Bronchial epithelial cell (primary cell): ENCODE data around the gene SHF. TPM values are rescaled to one million over a fixed set of nuclear protein-coding genes. Genes with fewer than 3 reads are reported as not detected.

Experiments
- DNase-seq: peaks from one replicate; pipeline ENCODE4 v3.0.0-alpha.2; 2010; ENCODE audit warnings: low read depth
- FAIRE-seq: peaks from 2 replicates; lab custom pipeline; 2011; peaks lifted over from hg19 to GRCh38; lab: Jason Lieb, UNC
- H3K27me3 ChIP-seq: 2 replicates; pipeline ENCODE4 v1.5.1; 2011; ENCODE audit warnings: low read length; ENCODE audit not compliant: control insufficient read depth, insufficient read depth
- H3K36me3 ChIP-seq: 2 replicates; pipeline ENCODE4 v1.5.1; 2011; ENCODE audit warnings: low read length; ENCODE audit not compliant: control insufficient read depth, insufficient read depth
- H3K4me3 ChIP-seq: 2 replicates; pipeline ENCODE4 v1.5.1; 2011; ENCODE audit warnings: mild to moderate bottlenecking, low read depth, low read length, control low read depth
- total RNA-seq: library from RNA; depleted of rRNA; stranded (reverse); fragments of >200 nt; gene quantifications from 2 replicates; pipeline ENCODE4 v1.2.1, GENCODE V29; 2014
- TF ChIP-seq, protein P1 (sequence below): IDR thresholded peaks from 2 replicates; pipeline ENCODE4 v1.5.1; 2011; ENCODE audit warnings: mild to moderate bottlenecking, moderate library complexity, low read length, control low read depth, inconsistent platforms; ENCODE audit not compliant: insufficient read depth, severe bottlenecking

The SHF gene
- total RNA-seq, 1 donor from 2014 or later = 0.79 TPM

DNA sequence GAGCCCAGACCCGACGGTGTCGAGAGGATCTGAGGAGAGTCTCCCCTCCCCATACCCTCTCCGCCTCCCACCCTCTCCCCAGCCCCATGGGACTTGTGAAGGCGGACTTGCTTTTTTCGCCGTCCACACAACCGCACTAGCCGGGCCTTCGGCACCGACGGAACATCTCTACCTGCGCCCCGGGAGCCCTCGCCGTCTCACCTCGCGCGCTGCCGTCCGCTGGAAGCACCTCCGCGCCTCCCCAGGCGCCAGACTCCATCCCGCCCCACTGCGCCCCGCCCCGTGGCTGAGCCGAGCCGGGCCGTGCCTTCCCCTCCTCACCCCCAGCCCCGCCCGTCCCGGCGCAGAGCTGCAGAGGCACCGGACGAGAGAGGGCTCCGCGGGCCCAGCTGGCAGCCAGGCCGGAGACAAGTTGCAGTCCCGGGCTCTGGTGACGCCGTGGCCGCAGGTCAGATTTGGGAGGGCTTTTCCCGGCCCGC, 58.1 kb downstream of the SHF start, which contains the start of the genes DUOX1 and DUOXA1:
TSS of gene DUOX1 (plus strand) at position 344 of the 479 bp plus-strand sequence. CDS start 1,973 bp downstream, outside the sequence.
TSS of gene DUOXA1 (minus strand) at position 229 of the 479 bp plus-strand sequence. CDS start 6,865 bp downstream, outside the sequence.
- H3K36me3 ChIP-seq = peaks cover 3% of the 10 kb centered on the region
- peak; percentile 56 for DNase-seq
- FAIRE-seq = no peak
- peak within 1 kb of the TSS; percentile 65 for H3K4me3 ChIP-seq
- H3K27me3 ChIP-seq = no peaks in the 10 kb centered on the region
- TF ChIP-seq, protein P1, sequence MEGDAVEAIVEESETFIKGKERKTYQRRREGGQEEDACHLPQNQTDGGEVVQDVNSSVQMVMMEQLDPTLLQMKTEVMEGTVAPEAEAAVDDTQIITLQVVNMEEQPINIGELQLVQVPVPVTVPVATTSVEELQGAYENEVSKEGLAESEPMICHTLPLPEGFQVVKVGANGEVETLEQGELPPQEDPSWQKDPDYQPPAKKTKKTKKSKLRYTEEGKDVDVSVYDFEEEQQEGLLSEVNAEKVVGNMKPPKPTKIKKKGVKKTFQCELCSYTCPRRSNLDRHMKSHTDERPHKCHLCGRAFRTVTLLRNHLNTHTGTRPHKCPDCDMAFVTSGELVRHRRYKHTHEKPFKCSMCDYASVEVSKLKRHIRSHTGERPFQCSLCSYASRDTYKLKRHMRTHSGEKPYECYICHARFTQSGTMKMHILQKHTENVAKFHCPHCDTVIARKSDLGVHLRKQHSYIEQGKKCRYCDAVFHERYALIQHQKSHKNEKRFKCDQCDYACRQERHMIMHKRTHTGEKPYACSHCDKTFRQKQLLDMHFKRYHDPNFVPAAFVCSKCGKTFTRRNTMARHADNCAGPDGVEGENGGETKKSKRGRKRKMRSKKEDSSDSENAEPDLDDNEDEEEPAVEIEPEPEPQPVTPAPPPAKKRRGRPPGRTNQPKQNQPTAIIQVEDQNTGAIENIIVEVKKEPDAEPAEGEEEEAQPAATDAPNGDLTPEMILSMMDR = no peak

DNA sequence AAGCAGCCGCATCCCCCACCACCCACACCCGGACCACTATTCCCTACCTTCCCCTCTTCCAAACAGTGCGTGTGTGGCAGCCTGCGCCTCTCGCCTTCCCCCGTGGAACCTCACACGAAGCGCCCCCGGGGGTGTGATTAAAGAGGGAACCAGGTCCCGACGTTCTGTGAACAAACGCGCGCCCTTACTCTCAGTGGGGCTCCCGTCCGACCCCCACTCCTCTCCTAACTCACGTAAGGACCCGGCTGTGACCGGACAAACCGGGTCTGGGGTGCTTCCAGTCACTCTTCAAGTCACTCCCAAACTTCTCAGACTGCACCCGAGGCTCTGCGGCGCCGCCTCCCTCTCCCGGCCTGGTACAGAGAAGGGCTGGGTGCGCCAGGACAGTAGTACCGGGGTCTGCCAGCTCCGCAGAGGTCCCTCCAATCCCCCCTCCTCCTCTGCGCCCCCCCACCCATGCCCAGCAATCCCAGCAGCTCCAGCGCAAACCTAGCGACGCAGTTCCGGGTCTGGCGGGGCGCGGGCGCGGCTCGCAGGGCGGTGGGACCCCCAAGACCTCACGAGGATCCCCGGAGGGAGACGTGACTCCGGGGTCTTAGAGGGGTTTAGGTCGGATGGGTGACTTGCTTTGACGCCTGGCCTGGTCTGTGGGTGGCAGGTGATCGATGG, 58.7 kb downstream of the SHF start:
- TF ChIP-seq, protein P1 = no peak
- Histone ChIP-seq H3K27me3 (no peaks in the 10 kb centered on the region), H3K4me3 (peak overlapping the region; percentile 65), H3K36me3 (peaks cover 2% of the 10 kb centered on the region)
- no peak for DNase-seq
- no peak for FAIRE-seq

DNA sequence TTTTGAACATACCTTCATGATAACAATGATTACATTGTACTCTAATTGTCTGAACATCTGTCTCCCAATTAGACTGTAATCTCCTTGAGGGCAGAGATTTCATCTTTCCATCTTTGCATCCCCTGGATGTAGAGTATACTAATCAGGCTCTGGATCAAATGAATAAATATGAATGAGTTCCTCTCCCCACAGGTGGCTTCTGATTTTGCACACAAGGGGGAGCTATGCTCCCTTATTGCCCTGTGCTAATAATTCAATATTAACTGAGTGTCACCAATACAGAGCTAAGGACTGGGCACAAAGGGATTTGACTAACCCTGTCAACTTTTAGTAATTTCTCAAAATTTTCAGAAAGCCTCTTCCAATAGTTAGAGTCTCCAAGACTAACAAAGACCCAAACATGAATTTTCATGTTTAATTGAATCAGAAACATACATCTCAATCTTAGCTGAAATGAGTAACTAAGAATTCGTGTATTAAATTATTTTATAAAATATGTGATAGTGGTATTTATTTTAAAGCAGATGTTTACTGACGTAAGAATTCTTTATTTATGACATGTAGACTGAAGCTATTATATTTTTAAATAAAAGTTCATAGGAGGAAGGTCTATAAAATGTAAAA, 61.1 kb downstream of the SHF start:
- peak; percentile 55 for DNase-seq
- Histone ChIP-seq H3K4me3 (no peak overlapping the region), H3K36me3 (no peaks in the 10 kb centered on the region), H3K27me3 (no peaks in the 10 kb centered on the region)
- TF ChIP-seq, protein P1 = peak; percentile 68
- no peak for FAIRE-seq

DNA sequence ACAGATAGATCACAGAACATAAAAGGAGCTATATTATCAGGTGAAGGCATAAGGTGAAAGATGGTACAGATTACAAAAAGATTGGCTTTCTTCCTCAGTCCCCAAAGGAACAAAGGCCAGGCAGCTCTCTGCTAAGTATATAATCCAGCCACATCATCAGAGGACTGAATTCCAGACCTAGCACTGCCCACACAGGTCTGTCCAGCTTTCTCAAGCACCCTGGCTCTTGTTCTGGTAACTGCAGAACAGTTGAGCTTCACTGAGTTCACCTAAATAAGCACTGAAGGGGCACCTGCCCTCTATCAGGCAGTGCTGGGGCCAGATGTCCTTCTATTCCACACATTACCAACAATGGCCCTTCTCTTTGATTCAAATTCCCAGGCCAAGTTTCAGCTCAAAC, 64.4 kb downstream of the SHF start:
- FAIRE-seq = no peak
- Histone ChIP-seq H3K27me3 (no peaks in the 10 kb centered on the region), H3K36me3 (peaks cover 6% of the 10 kb centered on the region), H3K4me3 (no peak overlapping the region)
- no peak for DNase-seq
- TF ChIP-seq, protein P1 = no peak

DNA sequence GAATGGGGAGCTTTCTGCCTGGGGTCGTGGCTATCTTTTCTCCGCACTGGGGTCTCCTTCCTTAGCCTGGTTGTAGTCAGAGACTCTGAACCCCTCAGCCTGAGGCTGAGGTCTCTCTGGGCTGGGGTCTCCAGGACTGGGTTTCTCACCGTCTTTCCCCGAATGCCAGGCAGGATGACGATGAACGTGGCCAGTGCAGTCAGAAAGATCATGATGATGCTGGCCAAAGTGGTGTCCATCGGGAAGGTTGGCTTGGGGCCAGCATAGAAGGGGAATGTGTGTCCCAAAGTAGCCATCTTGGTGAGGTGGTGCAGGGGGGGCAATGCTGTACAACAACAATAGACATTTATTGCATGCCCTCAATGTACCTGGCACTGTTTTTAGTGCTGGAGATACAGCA, 65.0 kb downstream of the SHF start:
- TF ChIP-seq, protein P1 = no peak
- no peaks in the 10 kb centered on the region for H3K27me3 ChIP-seq
- peaks cover 6% of the 10 kb centered on the region for H3K36me3 ChIP-seq
- FAIRE-seq (peak; percentile 7), DNase-seq (no peak)
- no peak overlapping the region for H3K4me3 ChIP-seq
